Stimulated activated CD4-positive, alpha-beta T cell treated with anti-CD3 and anti-CD28 coated beads, Interleukin-1b, Interleukin-23, amount 100 ng/mL, for 48 hours (primary cell): ENCODE measurements around the gene CCAR1.
A peak's percentile ranks its signal among the peaks of the same experiment; 100 is the strongest.
"Not testable (repeated sequence)": the region's sequence is repeated elsewhere in the genome, so short reads cannot be mapped to it uniquely, and the experiment has no call there.

ENCODE experiments used
- DNase-seq: peaks from one replicate; pipeline ENCODE4 v3.0.0-alpha.2; 2020

CCAR1 gene, protein sequence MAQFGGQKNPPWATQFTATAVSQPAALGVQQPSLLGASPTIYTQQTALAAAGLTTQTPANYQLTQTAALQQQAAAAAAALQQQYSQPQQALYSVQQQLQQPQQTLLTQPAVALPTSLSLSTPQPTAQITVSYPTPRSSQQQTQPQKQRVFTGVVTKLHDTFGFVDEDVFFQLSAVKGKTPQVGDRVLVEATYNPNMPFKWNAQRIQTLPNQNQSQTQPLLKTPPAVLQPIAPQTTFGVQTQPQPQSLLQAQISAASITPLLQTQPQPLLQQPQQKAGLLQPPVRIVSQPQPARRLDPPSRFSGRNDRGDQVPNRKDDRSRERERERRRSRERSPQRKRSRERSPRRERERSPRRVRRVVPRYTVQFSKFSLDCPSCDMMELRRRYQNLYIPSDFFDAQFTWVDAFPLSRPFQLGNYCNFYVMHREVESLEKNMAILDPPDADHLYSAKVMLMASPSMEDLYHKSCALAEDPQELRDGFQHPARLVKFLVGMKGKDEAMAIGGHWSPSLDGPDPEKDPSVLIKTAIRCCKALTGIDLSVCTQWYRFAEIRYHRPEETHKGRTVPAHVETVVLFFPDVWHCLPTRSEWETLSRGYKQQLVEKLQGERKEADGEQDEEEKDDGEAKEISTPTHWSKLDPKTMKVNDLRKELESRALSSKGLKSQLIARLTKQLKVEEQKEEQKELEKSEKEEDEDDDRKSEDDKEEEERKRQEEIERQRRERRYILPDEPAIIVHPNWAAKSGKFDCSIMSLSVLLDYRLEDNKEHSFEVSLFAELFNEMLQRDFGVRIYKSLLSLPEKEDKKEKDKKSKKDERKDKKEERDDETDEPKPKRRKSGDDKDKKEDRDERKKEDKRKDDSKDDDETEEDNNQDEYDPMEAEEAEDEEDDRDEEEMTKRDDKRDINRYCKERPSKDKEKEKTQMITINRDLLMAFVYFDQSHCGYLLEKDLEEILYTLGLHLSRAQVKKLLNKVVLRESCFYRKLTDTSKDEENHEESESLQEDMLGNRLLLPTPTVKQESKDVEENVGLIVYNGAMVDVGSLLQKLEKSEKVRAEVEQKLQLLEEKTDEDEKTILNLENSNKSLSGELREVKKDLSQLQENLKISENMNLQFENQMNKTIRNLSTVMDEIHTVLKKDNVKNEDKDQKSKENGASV

DNA sequence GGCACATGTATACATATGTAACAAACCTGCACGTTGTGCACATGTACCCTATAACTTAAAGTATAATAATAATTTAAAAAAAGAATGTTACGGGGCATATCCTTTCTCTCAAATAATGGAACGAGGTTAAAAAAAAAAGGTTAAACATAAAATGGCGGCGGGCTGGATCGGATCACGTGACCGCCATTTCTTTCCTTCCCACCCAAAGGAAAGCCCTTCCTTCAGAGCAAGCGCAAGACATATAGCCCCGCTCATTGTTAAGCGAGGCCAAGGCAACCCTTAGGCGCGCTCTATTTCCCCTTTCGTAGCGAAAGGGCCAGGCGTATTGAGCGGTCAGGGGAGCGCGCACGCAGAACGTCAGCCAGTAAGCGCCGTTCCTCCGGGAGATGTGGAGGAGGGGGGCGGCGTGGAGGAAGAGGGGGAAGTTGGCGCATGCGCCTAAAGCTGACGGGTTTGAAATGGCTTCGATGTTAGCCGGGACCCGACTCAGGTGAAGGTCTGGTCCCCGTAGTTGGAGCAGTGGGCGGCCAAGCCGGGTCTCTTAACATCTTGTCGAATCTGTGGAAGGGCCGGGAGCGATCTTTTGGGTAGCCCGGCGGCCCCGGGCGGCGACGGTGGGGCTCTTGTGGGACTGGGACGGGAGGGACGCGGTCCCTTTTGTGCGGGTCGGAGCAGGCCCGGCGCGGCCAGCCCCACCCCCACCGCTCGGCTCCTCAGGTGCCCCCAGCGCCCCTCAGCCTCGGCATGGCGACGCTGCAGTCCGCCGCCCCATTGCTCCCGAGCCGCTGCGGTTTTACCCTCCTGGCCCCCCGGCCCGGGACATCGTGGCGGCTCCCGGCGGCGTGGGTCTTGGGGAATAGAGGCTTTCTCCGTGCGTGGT is at the start of gene CCAR1:
CCAR1 (plus strand) TSS at position 447 of the 880 bp plus-strand sequence. CDS start 1,266 bp downstream, outside the sequence.
- peak; percentile 97 for DNase-seq

DNA sequence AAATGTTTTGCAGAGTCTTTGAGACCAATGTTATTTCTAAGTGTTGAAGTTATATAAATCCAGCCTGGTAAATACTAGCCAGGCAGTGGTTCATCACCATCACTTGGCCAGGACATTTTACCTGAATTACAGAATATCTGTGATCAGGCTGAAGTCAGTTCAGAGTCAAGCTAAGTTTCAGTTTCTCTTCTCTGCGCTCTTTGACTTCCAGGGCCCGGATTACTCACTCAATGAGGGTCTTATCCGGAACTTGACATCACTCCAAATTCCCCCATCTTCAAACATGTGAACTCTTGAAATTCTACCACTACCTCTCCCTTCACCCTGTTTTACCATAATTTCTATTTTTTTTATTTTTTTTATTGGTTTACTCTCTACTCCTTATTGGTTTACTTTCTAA is 36.6 kb upstream of the CCAR1 start:
- no peak for DNase-seq

DNA sequence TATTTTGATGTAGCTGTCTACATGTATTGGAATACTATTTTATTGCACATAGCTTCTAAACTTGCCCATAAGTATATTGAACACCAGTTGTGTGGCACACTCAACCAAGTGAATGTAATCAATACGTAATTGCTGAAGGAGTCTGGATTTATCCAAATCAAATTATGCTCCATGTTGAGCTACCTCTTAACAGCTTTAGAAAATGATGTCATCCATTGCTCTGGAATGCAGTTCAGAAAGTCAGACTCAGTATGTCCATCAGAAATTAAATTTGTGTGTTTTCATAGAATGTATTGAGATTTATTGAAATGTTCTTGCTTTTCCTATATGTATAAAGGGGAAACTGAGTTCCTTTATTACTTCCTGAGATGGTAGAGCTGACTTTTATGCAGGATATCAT is 25.0 kb upstream of the CCAR1 start:
- no peak for DNase-seq

DNA sequence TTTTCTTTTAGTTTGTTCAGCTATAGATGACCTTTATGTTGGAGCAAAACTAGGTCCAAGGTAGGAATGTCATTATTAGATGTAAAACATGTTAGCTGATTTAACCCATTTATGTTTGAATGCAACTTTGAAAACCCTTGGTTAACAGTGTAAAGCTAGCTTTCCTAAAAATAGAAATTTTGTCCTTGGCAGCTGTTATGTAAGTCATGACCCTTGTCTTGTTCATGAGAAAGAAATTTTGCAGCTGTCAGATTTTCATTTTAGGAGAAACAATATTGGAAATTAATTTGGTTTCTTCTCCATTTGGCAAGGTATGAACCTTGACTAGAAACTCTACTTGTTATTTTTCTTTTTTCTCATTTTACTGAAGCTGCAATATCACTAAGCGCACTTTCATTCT is 23.9 kb upstream of the CCAR1 start:
- no peak for DNase-seq

DNA sequence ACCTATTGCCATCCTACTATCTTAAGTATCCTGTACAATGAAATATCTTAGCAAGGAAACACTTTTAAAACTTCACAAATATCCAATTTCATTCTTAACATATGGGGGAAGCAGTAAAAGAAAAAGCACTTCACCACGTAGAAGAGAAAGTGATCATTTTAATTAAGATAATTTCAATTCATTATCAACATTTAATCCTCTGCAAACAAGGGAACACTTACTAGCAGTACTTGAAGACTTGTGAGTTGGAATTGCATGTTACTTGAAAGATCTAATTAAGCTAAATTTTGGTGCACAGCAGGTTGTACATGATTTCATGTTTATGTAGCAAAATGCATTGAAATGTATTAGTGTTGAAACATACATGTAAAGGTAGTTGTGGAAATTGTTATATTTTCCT is 20.8 kb upstream of the CCAR1 start:
- DNase-seq: no peak

DNA sequence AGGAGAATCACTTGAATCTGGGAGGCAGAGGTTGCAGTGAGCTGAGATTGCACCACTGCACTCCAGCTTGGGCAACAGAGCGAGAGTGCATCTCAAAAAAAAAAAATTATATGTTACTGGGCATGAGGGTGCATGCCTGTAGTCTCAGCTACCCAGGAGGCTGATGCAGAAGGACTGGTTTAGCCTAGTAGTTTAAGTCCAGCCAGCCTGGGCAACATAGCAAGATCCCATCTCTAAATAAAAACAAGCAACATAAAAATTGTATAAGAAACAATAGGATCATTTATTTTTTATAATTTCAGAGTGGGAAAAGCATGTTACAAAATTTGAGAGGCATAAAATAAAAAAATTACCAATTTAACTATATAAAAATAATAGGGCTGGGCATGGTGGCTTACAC is 15.5 kb upstream of the CCAR1 start:
- DNase-seq: no peak

DNA sequence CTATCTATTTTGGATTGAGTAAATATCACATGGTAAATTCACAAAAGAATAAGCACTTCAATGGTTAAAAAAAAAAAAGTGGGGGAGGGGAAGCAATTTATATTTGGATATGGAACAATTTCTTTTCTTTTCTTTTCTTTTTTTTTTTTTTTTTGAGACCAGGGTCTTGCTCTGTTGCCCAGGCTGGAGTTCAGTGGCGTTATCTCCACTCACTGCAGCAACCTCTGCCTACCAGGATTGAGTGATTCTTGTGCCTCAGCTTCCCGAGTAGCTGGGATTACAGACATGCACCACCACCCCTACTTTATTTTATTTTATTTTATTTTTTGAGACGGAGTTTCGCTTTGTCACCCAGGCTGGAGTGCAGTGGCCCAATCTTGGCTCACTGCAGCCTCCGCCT is 12.1 kb upstream of the CCAR1 start:
- DNase-seq: not testable (repeated sequence)

DNA sequence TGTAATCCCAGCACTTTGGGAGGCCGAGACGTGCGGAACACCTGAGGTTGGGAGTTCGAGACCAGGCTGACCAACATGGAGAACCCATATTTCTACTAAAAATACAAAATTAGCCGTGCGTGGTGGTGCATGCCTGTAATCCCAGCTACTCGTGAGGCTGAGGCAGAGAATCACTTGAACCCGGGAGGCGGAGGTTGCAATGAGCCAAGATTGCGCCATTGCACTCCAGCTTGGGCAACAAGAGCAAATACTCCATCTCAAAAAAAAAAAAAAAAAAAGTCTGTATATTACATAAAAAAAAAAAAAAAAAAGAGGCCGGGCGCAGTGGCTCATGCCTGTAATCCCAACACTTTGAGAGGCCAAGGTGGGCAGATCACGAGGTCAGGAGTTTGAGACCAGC is 8.0 kb upstream of the CCAR1 start:
- DNase-seq: not testable (repeated sequence)

DNA sequence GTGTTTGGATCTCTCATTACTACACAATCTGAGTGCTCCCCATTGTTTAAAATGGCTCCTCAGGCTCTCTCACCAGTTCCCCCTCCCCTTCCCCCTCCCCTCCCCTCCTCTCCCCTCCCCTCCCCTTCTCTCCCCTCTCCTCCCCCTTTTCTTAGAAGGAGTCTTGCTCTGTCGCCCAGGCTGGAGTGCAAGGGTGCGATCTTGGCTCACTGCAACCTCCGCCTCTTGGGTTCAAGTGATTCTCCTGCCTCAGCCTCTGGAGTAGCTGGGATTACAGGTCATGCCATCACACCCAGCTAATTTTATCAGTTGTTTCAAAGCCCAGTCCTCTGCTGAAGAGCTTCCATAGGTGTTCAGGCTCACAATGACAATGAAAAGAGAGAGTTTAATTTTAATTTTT is 3.6 kb upstream of the CCAR1 start:
- no peak for DNase-seq

DNA sequence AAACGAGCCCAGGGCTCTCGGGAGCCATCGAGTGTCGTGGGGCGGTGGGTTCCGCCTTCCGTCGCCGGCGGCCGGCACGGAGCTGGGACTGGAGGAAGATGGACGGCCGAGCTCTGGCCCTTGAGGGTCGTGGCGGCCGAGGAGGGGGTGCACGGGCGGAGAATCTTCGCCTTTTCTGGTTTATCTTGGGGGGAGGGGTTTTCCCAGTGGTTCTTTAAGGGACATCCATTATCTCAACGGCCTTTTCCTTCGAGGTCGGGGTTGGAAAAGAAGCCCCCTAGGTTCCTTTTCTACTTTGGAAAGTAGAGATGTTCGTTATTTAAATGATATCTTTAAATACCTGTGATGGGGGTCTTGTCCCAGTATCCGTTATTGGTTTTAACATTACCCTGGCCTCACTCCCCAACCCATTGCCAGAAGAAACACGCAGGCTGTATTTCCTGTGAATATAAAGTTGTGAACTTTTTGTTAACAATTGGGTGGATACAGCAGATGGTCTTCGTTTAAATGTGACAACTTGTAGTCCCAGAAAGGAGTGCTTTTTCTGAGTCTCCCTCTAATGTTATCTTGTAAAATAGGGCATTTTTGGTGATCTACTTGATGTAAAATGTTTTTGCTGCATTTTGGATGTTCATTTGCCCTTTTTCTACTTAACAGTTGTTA is 765 bp downstream of the CCAR1 start:
- no peak for DNase-seq

DNA sequence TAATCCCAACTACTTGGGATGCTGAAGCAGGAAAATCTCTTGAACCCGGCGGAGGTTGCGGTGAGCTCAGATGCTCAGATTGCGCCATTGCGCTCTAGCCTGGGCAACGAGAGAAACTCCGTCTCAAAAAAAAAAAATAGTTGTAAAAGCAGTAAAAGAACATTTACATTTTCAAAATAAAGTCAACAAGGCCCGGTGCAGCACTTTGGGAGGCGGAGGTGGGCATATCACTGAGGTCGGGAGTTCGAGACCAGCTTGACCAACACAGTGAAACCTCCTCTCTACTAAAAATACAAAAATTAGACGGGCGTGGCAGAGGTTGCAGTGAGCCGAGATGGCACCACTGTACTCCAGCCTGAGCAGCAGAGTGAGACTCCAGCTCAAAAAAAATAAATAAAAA is 4.0 kb downstream of the CCAR1 start:
- no peak for DNase-seq

DNA sequence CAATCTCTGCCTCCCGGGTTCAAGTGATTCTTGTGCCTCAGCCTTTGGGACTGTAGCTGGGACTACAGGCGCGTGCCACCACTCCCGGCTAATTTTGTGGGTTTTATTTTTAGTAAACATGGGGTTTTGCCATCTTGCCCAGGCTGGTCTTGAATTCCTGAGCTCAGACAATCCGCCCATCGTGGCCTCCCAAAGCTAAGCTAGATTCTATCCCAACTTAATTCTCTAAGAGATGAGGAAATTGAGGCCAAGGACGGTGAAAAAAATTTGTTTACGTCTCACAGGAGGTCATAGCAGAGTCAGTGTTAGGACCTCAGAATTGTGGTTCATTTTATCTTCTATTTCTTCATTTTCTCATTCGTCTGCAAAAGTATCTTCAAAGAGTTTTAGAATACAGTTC is 6.1 kb downstream of the CCAR1 start:
- DNase-seq: no peak

DNA sequence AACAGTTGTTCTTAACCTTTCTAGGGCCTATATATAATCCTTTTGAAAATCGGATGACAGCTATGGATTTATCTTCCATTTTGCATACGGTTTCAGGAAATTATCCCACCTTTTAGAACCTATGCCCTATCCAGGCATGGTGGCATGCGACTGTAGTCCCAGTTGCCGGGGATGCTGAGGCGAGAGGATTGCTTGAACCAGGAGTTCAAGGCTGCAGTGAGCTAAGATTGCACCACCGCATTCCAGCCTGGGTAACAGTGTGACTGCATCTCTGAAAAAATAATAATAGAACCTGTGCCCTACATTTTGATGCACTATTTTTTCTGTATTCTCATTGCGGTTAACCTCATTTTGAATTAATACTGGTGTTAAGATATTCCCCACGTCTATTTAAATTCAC is 11.6 kb downstream of the CCAR1 start:
- no peak for DNase-seq

DNA sequence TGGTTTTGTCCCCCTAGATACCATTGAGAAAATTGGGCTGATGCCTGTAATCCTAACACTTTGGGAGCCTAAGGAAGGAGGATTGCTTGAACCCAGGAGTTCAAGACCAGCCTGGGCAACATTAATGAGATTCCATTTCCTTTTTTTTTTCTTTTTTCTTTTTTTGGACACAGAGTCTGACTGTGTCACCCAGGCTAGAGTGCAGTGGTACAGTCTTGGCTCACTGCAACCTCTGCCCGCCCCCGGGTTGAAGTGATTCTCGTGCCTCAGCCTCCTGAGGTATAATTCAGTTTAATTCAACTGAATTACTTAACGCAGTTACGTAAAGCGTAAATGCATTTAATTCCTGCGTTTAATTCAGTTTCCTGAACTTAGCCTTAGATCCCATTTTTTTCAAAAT is 13.3 kb downstream of the CCAR1 start:
- no peak for DNase-seq

DNA sequence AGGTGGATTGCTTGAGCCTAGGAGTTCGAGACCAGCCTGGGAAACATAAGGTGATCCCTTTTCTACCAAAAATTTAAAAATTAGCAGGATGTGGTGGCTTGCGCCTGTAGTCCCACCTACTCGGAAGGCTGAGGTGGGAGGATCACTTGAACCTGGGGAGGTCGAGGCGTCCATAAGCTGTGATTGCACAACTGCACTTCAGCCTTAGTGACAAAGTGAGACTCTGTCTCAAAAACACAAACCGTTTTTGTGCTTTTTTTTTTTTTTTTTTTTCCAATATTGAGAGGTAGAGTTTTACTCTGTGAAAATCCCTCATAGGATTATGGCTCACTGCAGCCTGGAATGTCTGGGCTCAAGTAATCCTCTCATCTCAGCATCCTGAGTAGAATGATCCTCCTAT is 14.1 kb downstream of the CCAR1 start:
- DNase-seq: no peak

DNA sequence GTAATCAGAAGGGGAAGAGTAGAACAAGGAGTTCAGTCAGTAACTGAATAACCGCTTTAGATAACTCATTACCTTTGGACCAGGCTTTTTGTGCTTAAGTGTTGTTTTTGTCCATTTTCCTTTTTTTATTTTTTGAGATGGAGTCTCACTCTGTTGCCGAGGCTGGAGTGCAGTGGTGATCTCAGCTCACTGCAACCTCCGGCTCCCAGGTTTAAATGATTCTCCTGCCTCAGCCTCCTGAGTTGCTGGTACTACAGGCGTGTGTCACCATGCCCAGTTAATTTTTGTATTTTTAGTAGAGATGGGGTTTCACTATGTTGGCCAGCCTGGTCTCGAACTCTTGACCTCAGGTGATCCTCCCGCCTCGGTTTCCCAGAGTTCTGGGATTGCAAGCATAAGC is 14.7 kb downstream of the CCAR1 start:
- not testable (repeated sequence) for DNase-seq

DNA sequence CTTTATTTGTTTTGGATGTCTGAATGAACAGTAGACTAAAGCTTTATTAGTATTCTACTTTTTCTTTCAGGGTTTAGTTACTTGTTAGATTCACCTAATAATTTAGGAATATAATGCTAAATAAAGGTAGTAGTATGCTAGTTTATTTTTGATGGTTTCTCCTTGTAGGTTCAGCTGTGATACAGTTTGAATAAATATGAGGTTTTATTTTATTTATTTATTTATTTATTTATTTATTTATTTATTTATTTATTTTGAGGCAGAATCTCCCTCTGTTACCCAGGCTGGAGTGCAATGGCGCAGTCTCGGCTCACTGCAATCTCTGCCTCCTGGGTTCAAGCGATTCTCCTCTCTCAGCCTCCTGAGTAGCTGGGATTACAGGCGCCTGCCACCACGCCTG is 19.6 kb downstream of the CCAR1 start:
- DNase-seq: not testable (repeated sequence)

DNA sequence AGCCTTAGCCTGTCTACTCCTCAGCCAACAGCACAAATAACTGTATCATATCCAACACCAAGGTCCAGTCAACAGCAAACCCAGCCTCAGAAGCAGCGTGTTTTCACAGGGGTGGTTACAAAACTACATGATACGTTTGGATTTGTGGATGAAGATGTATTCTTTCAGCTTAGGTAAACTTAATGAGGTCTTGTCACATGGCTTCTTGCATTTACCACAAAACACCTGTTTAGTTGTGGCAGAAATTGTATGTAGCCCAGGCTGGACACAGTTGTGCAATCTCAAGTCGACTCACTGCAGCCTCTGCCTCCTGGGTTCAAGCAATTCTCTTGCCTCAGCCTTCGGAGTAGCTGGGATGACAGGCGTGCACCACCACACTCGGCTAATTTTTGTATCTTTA is 21.4 kb downstream of the CCAR1 start:
- DNase-seq: no peak

DNA sequence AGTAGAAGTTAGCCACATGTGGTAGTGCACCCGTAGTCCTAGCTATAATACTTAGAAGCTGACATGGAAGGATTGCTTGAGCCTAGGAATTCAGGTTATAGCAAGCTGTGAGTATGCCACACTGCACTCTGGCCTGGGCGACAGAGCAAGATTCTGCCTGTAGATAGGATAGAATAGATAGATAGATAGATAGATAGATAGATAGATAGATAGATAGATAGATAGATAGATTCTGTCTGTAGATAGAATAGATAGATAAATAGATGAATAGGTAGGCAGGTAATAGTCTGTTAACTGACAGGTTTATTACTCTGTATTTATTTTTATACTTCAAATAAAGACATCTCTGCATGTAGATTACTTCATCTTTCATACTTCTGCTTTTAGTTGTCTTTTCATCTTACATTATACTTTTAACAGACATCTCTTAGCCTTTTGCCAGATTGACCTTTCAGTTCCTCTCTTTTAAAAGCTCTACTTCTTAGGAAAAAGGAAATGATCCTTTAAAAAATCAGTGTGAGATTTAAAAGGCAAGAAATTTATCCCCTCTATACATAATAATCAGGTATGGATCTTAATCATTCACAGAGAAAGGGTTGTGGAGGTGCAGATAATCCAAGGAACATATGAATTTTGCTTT is 31.8 kb downstream of the CCAR1 start:
- DNase-seq: no peak

DNA sequence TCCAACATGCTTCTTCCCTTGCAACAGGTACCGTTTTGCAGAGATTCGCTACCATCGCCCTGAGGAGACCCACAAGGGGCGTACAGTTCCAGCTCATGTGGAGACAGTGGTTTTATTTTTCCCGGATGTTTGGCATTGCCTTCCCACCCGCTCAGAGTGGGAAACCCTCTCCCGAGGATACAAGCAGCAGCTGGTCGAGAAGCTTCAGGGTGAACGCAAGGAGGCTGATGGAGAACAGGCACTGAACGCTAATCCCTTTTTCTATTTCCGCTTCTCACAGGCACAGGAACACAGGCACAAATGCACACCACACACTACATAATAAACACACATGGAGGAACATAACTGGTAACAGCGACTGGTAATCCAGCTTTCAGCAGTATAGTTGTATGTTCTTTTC is 35.2 kb downstream of the CCAR1 start:
- no peak for DNase-seq

DNA sequence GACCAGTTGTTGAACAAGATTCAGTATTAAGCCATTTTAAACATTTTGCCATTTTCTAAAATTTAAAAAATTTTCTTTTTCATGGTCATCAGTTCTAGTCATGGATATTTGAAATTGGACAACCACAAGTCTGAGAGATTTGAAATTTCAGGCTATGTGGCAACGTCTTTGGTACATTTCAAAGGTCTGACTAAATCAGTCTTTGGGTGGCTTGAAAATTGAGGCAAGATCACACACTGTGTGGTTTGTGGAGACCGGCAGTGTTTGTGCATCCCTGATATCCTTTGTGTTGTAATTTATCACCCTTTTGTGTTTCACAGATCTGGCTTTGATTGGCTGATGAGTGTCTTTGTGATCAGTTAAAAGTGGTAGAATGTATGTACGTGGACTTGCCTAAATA is 35.7 kb downstream of the CCAR1 start:
- DNase-seq: no peak
